SK-N-SH (cell line): ENCODE results near the gene PXDN. TPM values are rescaled to one million over a fixed set of nuclear protein-coding genes. Genes with fewer than 3 reads are reported as not detected.

Experiments used
- CTCF ChIA-PET: fragments of 300-600, 350-600 bp; formaldehyde crosslinking; extraction: SDS; loops from one replicate; lab custom pipeline; 2021; lab: Yijun Ruan, JAX
- POLR2A ChIA-PET: fragments of 350-600 bp; sonication (Branson Sonifier 250); formaldehyde crosslinking; extraction: SDS; loops from one replicate; lab custom pipeline; 2020; ENCODE audit warnings: antibody characterized with exemption, inconsistent platforms; lab: Yijun Ruan, JAX
- DNase-seq: peaks from one replicate; pipeline ENCODE4 v3.0.0; 2012
- H2AFZ ChIP-seq: fragments of 200-600 bp; sonication (generic); 2 replicates; pipeline ENCODE4 v1.8.1; 2016; ENCODE audit warnings: antibody characterized with exemption, mild to moderate bottlenecking, low read depth
- H3F3A ChIP-seq: fragments of 200-600 bp; sonication (generic); replicated peaks from 2 replicates; pipeline ENCODE3; 2016; ENCODE audit warnings: antibody characterized with exemption, mild to moderate bottlenecking; ENCODE audit not compliant: insufficient read depth
- H3K27ac ChIP-seq, 2 experiments: fragments of 200-500 bp in 1 of 2; fragments of 200-600 bp in 1 of 2; sonication (Bioruptor generic) in 1 of 2; sonication (generic), shearing (Covaris generic) in 1 of 2; 2 replicates each; pipeline versions ENCODE4 v1.5.1 to v1.6.1; 2014 to 2016; ENCODE audit warnings: low read depth in 2 of 2, inconsistent platforms in 1 of 2, low read length in 1 of 2, mild to moderate bottlenecking in 1 of 2, mixed read lengths in 1 of 2
- H3K27me3 ChIP-seq: fragments of 200-600 bp; sonication (generic), shearing (Covaris generic); 2 replicates; pipeline ENCODE4 v1.6.1; 2016; ENCODE audit warnings: mixed run types; ENCODE audit not compliant: insufficient read depth
- H3K36me3 ChIP-seq, 2 experiments: fragments of 200-500 bp in 1 of 2; fragments of 200-600 bp in 1 of 2; sonication (Bioruptor generic) in 1 of 2; sonication (generic) in 1 of 2; replicated peaks in 1 of 2; 2 replicates each; pipeline versions ENCODE3 to v1.5.1; 2014 to 2016; ENCODE audit warnings: low read length in 1 of 2, mild to moderate bottlenecking in 1 of 2; ENCODE audit not compliant: insufficient read depth in 2 of 2, control insufficient read depth in 1 of 2
- H3K4me1 ChIP-seq, 2 experiments: fragments of 200-500 bp in 1 of 2; fragments of 200-600 bp in 1 of 2; sonication (Bioruptor generic) in 1 of 2; sonication (generic), shearing (Covaris generic) in 1 of 2; 2 replicates each; pipeline versions ENCODE4 v1.5.1 to v1.6.1; 2014 to 2016; ENCODE audit warnings: low read depth in 1 of 2, low read length in 1 of 2, mixed run types in 1 of 2; ENCODE audit not compliant: insufficient read depth in 2 of 2, control insufficient read depth in 1 of 2
- H3K4me2 ChIP-seq: fragments of 200-600 bp; sonication (generic), shearing (Covaris generic); 2 replicates; pipeline ENCODE4 v1.6.1; 2017; ENCODE audit warnings: mixed run types
- H3K4me3 ChIP-seq, 2 experiments: fragments of 200-500 bp in 1 of 2; fragments of 200-600 bp in 1 of 2; sonication (Bioruptor generic) in 1 of 2; sonication (generic), shearing (Covaris generic) in 1 of 2; 2 replicates each; pipeline versions ENCODE4 v1.5.1 to v1.8.1; 2014 to 2016; ENCODE audit warnings: low read depth in 2 of 2, inconsistent platforms in 1 of 2, low read length in 1 of 2, mild to moderate bottlenecking in 1 of 2, mixed read lengths in 1 of 2, moderate library complexity in 1 of 2
- H3K79me2 ChIP-seq: fragments of 200-600 bp; sonication (generic); 2 replicates; pipeline ENCODE4 v1.8.1; 2017; ENCODE audit warnings: mild to moderate bottlenecking; ENCODE audit not compliant: insufficient read depth
- H3K9ac ChIP-seq: fragments of 200-600 bp; sonication (generic); 2 replicates; pipeline ENCODE4 v1.6.1; 2017; ENCODE audit warnings: mixed run types
- H3K9me2 ChIP-seq: fragments of 200-600 bp; sonication (generic); 2 replicates; pipeline ENCODE4 v1.6.1; 2017; ENCODE audit warnings: mixed run types
- H3K9me3 ChIP-seq: fragments of 200-600 bp; sonication (generic); 2 replicates; pipeline ENCODE4 v1.6.1; 2017; ENCODE audit warnings: mixed run types, mild to moderate bottlenecking, moderate library complexity
- H4K20me1 ChIP-seq: fragments of 200-600 bp; sonication (generic); 2 replicates; pipeline ENCODE4 v1.6.1; 2017; ENCODE audit warnings: mild to moderate bottlenecking, mixed run types; ENCODE audit not compliant: insufficient read depth
- EZH2phosphoT487 ChIP-seq: fragments of 200-600 bp; sonication (generic); IDR thresholded peaks from 2 replicates; pipeline ENCODE4 v1.6.1; 2017; ENCODE audit warnings: low read depth, mixed run types, mild to moderate bottlenecking, antibody characterized with exemption, moderate library complexity, borderline replicate concordance
- FOXM1 ChIP-seq: IDR thresholded peaks from 2 replicates; pipeline ENCODE4 v1.4.0; 2012; ENCODE audit warnings: low read depth, mild to moderate bottlenecking
- GABPA ChIP-seq: IDR thresholded peaks from 2 replicates; pipeline ENCODE4 v1.4.0; 2012; ENCODE audit warnings: low read depth, mild to moderate bottlenecking
- NRF1 ChIP-seq: IDR thresholded peaks from 2 replicates; pipeline ENCODE4 v1.6.1; 2012; ENCODE audit warnings: low read depth, mild to moderate bottlenecking, low read length
- RCOR1 ChIP-seq: fragments of 150-350 bp; IDR thresholded peaks from 2 replicates; pipeline ENCODE4 v1.6.1; 2017; ENCODE audit warnings: antibody characterized with exemption, low read length
- TCF12 ChIP-seq: IDR thresholded peaks from 2 replicates; pipeline ENCODE4 v1.4.0; 2012
- TEAD4 ChIP-seq: IDR thresholded peaks from 2 replicates; pipeline ENCODE4 v1.4.0; 2012; ENCODE audit warnings: mild to moderate bottlenecking, borderline replicate concordance; ENCODE audit not compliant: insufficient read depth
- YY1 ChIP-seq: IDR thresholded peaks from 2 replicates; pipeline ENCODE4 v1.4.0; 2012; ENCODE audit warnings: low read depth, mild to moderate bottlenecking
- WGBS: methylation state at CpG from one replicate; pipeline ENCODE4 v1.1.6; 2017; ENCODE audit warnings: low lambda C conversion rate; 5-methylcytosine and 5-hydroxymethylcytosine counted together
- polyA plus RNA-seq, 3 experiments: library from polyadenylated mRNA; depleted of rRNA; stranded (reverse); fragments of >200 nt; gene quantifications; 2 replicates each; pipeline ENCODE4 v1.2.3, GENCODE V29; 2012
- TF ChIP-seq, protein P1 (sequence below): IDR thresholded peaks from 2 replicates; pipeline ENCODE4 v1.4.0; 2012; ENCODE audit warnings: low read depth, borderline replicate concordance
- TF ChIP-seq, protein P2 (sequence below): IDR thresholded peaks from 2 replicates; pipeline ENCODE4 v1.4.0; 2012; ENCODE audit warnings: low read depth
- TF ChIP-seq, protein P3 (sequence below): fragments of 200-600 bp; sonication (generic); IDR thresholded peaks from 2 replicates; pipeline ENCODE4 v1.6.1; 2017; ENCODE audit warnings: antibody characterized with exemption, mild to moderate bottlenecking, moderate library complexity
- TF ChIP-seq, protein P4 (sequence below): IDR thresholded peaks from 2 replicates; pipeline ENCODE4 v1.4.0; 2012; ENCODE audit warnings: low read depth, borderline replicate concordance

PXDN gene
- polyA plus RNA-seq, 1 of the 3 experiments (the other 2 are of a cell fraction), result 146 TPM

DNA sequence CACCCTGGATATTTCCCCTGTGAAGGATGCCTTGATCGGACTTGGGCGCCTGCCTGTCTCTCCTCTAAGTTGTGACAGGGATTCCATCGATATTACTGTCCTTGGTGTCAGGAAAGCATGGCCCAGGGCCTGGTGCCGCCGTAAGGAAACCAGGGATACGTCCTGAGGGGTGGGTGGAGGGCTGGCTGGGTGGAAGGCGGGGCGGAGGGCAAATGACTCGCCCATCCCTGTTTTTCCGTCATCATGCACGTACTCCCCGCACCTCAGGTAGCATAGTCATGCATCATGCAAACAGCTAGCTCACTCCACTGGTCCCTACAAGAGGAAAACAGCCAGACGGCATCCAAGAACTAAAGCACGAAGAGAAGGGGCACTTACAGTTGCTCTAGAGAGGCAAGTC lies 57.1 kb downstream of the PXDN start (continued):
- TF ChIP-seq, protein P1, sequence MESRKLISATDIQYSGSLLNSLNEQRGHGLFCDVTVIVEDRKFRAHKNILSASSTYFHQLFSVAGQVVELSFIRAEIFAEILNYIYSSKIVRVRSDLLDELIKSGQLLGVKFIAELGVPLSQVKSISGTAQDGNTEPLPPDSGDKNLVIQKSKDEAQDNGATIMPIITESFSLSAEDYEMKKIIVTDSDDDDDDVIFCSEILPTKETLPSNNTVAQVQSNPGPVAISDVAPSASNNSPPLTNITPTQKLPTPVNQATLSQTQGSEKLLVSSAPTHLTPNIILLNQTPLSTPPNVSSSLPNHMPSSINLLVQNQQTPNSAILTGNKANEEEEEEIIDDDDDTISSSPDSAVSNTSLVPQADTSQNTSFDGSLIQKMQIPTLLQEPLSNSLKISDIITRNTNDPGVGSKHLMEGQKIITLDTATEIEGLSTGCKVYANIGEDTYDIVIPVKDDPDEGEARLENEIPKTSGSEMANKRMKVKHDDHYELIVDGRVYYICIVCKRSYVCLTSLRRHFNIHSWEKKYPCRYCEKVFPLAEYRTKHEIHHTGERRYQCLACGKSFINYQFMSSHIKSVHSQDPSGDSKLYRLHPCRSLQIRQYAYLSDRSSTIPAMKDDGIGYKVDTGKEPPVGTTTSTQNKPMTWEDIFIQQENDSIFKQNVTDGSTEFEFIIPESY, result no peak
- TF ChIP-seq RCOR1, result no peak
- TF ChIP-seq YY1, result no peak
- no peak for TF ChIP-seq EZH2phosphoT487
- TF ChIP-seq, protein P2, sequence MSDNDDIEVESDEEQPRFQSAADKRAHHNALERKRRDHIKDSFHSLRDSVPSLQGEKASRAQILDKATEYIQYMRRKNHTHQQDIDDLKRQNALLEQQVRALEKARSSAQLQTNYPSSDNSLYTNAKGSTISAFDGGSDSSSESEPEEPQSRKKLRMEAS, result no peak
- no peak for TF ChIP-seq FOXM1

DNA sequence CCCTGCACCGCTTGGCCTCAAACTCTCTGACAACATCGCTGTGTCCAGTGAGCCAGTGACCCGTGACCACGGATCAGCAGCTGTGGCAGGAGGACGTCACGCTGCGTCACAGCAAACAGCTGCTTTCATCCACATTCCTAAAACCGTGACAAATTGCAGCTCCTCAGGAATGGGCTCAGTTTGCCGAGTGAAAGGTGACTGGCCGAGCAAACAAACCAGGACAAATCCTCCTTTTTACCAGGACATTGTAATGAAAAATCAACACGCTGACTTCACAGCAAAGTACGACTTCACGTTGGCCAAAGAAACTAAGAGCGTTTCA lies 57.6 kb downstream of the PXDN start:
- H3K9ac ChIP-seq, result no peak overlapping the region
- no peaks in the 10 kb centered on the region for H4K20me1 ChIP-seq
- no peak overlapping the region for H3K4me2 ChIP-seq
- no peak overlapping the region for H3K4me3 ChIP-seq
- H3K9me3 ChIP-seq, result no peaks in the 10 kb centered on the region
- no peaks in the 10 kb centered on the region for H3K27me3 ChIP-seq
- no peak for TF ChIP-seq GABPA
- TF ChIP-seq NRF1, result no peak
- TF ChIP-seq, all 33 proteins: peak for 0
- Histone ChIP-seq H3K27ac (peak overlapping the region in 1 of 2 experiments; percentile 53; a peak in 3 of 4 replicates), H3K36me3 (peaks cover 52 to 59% of the 10 kb centered on the region in 2 experiments), H3F3A (peaks cover 9% of the 10 kb centered on the region), H3K79me2 (peaks cover 12% of the 10 kb centered on the region; the same call in 1 of the 2 replicates), H3K4me1 (peaks cover 22 to 33% of the 10 kb centered on the region in 2 experiments), H3K9me2 (no peaks in the 10 kb centered on the region), H2AFZ (no peak overlapping the region)
- ChIA-PET CTCF (interaction anchor here (1.2 to 4.1 kb wide), 3 partner anchors 13 to 64 kb away, joined by 3 to 13 read pairs (median 3); no protein-coding TSS in a partner anchor), POLR2A (interaction anchor here (1.5 kb wide), 1 partner anchor 11 kb away, joined by 4 read pairs; no protein-coding TSS in a partner anchor)
- DNase-seq, result no peak
- WGBS, result 89% methylated on average over 14 of the region's 14 CpGs

DNA sequence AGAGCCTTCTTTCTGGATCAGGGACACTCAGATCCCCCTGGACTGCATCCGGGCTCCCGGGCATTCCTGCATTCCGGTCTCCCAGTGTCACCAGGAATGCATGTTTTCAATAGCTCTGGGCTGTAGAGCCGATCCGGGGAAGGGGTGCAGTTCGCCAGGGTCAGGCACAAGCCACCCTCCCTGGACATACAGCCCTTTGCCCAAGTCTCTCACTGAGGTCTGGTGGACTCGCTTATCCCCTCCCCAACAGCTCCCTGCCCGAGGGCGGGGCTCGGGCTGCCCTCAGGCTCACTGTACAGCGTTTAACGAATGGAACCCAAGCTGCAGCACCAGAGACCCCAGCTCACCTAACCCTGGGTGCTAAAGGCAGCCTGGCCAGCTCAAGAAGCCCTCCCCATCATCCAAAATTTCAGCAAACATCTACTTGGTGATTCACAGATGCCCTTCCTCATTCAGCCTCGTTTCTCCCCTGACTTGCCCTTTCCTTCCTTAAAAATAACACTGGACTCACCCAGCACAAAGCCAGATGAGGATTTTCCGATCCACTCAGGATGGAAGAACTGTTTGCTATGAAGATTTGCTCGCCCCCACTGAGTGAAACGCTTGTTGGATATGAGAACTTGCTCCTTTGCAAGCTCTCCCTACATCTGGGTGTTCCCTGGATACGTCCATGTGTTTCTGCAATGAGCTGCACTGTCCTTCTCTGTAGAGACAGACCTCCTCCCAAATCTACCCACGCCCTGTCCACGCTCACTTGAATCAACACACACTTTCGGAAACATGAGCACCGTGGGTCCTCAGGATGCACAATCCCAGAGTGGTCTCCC lies 58.1 kb downstream of the PXDN start:
- Histone ChIP-seq H3K27me3 (no peaks in the 10 kb centered on the region), H2AFZ (no peak overlapping the region), H3K4me2 (peak overlapping the region; percentile 32), H3K9ac (peak overlapping the region; percentile 35; the same call in 1 of the 2 replicates), H3K79me2 (peaks cover 12% of the 10 kb centered on the region; the same call in 1 of the 2 replicates), H3F3A (peaks cover 9% of the 10 kb centered on the region), H3K4me1 (peaks cover 22 to 36% of the 10 kb centered on the region in 2 experiments), H4K20me1 (no peaks in the 10 kb centered on the region), H3K4me3 (no peak overlapping the region), H3K9me3 (no peaks in the 10 kb centered on the region), H3K27ac (peak overlapping the region; percentile 40 to 53; a peak in 3 of 4 replicates), H3K36me3 (peaks cover 47 to 56% of the 10 kb centered on the region in 2 experiments), H3K9me2 (no peaks in the 10 kb centered on the region)
- WGBS, result 64% methylated on average over 21 of the region's 21 CpGs
- TF ChIP-seq, protein P3, sequence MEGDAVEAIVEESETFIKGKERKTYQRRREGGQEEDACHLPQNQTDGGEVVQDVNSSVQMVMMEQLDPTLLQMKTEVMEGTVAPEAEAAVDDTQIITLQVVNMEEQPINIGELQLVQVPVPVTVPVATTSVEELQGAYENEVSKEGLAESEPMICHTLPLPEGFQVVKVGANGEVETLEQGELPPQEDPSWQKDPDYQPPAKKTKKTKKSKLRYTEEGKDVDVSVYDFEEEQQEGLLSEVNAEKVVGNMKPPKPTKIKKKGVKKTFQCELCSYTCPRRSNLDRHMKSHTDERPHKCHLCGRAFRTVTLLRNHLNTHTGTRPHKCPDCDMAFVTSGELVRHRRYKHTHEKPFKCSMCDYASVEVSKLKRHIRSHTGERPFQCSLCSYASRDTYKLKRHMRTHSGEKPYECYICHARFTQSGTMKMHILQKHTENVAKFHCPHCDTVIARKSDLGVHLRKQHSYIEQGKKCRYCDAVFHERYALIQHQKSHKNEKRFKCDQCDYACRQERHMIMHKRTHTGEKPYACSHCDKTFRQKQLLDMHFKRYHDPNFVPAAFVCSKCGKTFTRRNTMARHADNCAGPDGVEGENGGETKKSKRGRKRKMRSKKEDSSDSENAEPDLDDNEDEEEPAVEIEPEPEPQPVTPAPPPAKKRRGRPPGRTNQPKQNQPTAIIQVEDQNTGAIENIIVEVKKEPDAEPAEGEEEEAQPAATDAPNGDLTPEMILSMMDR, result no peak
- TF ChIP-seq NRF1 (no peak), TCF12 (peak; percentile 49; the same call in 1 of the 2 replicates), TEAD4 (peak; percentile 72; the same call in 1 of the 2 replicates)
- TF ChIP-seq, protein P4, sequence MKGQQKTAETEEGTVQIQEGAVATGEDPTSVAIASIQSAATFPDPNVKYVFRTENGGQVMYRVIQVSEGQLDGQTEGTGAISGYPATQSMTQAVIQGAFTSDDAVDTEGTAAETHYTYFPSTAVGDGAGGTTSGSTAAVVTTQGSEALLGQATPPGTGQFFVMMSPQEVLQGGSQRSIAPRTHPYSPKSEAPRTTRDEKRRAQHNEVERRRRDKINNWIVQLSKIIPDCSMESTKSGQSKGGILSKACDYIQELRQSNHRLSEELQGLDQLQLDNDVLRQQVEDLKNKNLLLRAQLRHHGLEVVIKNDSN, result no peak
- ChIA-PET CTCF (interaction anchor here (0.8 to 4.1 kb wide), 4 partner anchors 11 to 65 kb away, joined by 3 to 13 read pairs (median 3); no protein-coding TSS in a partner anchor), POLR2A (interaction anchor here (1.5 kb wide), 1 partner anchor 10 kb away, joined by 4 read pairs; no protein-coding TSS in a partner anchor)
- no peak for DNase-seq
